Stimulated activated naive CD8-positive, alpha-beta T cell treated with anti-CD3 and anti-CD28 coated beads, Interleukin-15, Interleukin-2, amounts not matched to agents 100 U/mL and 50 U/mL, for 24 hours (primary cell): ENCODE measurements around the gene PANK2.
"Not testable (repeated sequence)": the region's sequence is repeated elsewhere in the genome, so short reads cannot be mapped to it uniquely, and the experiment has no call there.

ENCODE experiments used
- ATAC-seq: fragments of 150-1000 bp; cut with Tn5 transposase; one replicate; pipeline ENCODE4 v1.10.0; 2021
- DNase-seq: peaks from one replicate; pipeline ENCODE4 v3.0.0; 2021

The PANK2 gene

GRCh38 chr20:3927486-3928291, 38.5 kb downstream of the PANK2 start:
- DNase-seq (no peak), ATAC-seq (no peak)

- DNase-seq = no peak
These were observed 40.5 kb downstream of the PANK2 start for GRCh38 chr20:3929713-3930060.

GRCh38 chr20:3930265-3931206, 41.3 kb downstream of the PANK2 start:
- DNase-seq (no peak), ATAC-seq (no peak)

More at GRCh38 chr20:3929713-3930060, 40.5 kb downstream of the PANK2 start:
- no peak for ATAC-seq

- DNase-seq = no peak
- ATAC-seq = no peak
These were observed 42.5 kb downstream of the PANK2 start for GRCh38 chr20:3931664-3932063.

- ATAC-seq = no peak
These were observed 43.1 kb downstream of the PANK2 start for GRCh38 chr20:3932277-3932676.

GRCh38 chr20:3932681-3933080, 43.5 kb downstream of the PANK2 start:
- DNase-seq (no peak), ATAC-seq (no peak)

More at GRCh38 chr20:3932277-3932676, 43.1 kb downstream of the PANK2 start:
- DNase-seq = no peak

GRCh38 chr20:3933218-3933617, 44.0 kb downstream of the PANK2 start:
- DNase-seq = no peak

GRCh38 chr20:3934624-3935023, 45.4 kb downstream of the PANK2 start:
- DNase-seq (no peak), ATAC-seq (no peak)

More at GRCh38 chr20:3933218-3933617, 44.0 kb downstream of the PANK2 start:
- no peak for ATAC-seq

- ATAC-seq = no peak
- DNase-seq = no peak
These were observed 46.2 kb downstream of the PANK2 start for GRCh38 chr20:3935295-3935955.

GRCh38 chr20:3935956-3936340, 46.8 kb downstream of the PANK2 start:
- no peak for DNase-seq
- ATAC-seq = no peak

GRCh38 chr20:3937618-3938017, 48.4 kb downstream of the PANK2 start:
- no peak for DNase-seq
- ATAC-seq = no peak

- ATAC-seq = no peak
These were observed 51.7 kb downstream of the PANK2 start for GRCh38 chr20:3940905-3941304.

GRCh38 chr20:3946666-3947065, 57.5 kb downstream of the PANK2 start:
- DNase-seq, ATAC-seq: not testable (repeated sequence)

More at GRCh38 chr20:3940905-3941304, 51.7 kb downstream of the PANK2 start:
- no peak for DNase-seq

GRCh38 chr20:3964719-3965118, 75.5 kb downstream of the PANK2 start:
- no peak for DNase-seq
- no peak for ATAC-seq

GRCh38 chr20:3966571-3966970, 77.4 kb downstream of the PANK2 start:
- ATAC-seq (no peak), DNase-seq (no peak)

- DNase-seq (no peak), ATAC-seq (no peak)
These were observed 80.8 kb downstream of the PANK2 start for GRCh38 chr20:3970016-3970415.

- DNase-seq (no peak), ATAC-seq (no peak)
These were observed 82.0 kb downstream of the PANK2 start for GRCh38 chr20:3971145-3971544.

- DNase-seq (no peak), ATAC-seq (no peak)
These were observed 83.0 kb downstream of the PANK2 start for GRCh38 chr20:3972161-3972560.

- not testable (repeated sequence) for ATAC-seq, DNase-seq
These were observed 83.4 kb downstream of the PANK2 start for GRCh38 chr20:3972631-3973030.

- ATAC-seq (no peak), DNase-seq (no peak)
These were observed 84.5 kb downstream of the PANK2 start for GRCh38 chr20:3973705-3974104.

GRCh38 chr20:3976511-3976910, 87.3 kb downstream of the PANK2 start:
- DNase-seq (no peak), ATAC-seq (no peak)
